Body of pancreas (tissue), 4 donors: ENCODE results near the gene KRTAP20-3. TPM values are rescaled to one million over a fixed set of nuclear protein-coding genes. Genes with fewer than 3 reads are reported as not detected.

Experiments
- ATAC-seq: fragments of 150-250 bp; one replicate; pipeline ENCODE4 v1.9.1; 2016
- DNase-seq, 4 donors: peaks; one replicate each; pipeline ENCODE4 v3.0.0-alpha.2; 2019
- H3K27ac ChIP-seq, 4 donors: fragments of 200-600 bp; sonication (generic); 1 replicate in 3 of 4; 2 replicates in 1 of 4; pipeline versions ENCODE4 v1.5.1 to v1.6.1; 2016 to 2019; ENCODE audit warnings: mild to moderate bottlenecking in 1 of 4, mixed read lengths in 1 of 4, moderate library complexity in 1 of 4
- H3K27me3 ChIP-seq, 2 donors: fragments of 200-600 bp; sonication (generic); one replicate each; pipeline ENCODE4 v1.6.0; 2016; ENCODE audit warnings: mild to moderate bottlenecking in 1 of 2
- H3K36me3 ChIP-seq, 2 donors: fragments of 200-600 bp; sonication (generic); replicated peaks in 1 of 2; 2 replicates each; pipeline ENCODE4 v1.5.1; 2016; ENCODE audit warnings: low read depth in 2 of 2; ENCODE audit not compliant: insufficient read depth in 1 of 2
- H3K4me1 ChIP-seq: fragments of 200-600 bp; sonication (generic); one replicate; pipeline ENCODE4 v1.6.0; 2016
- H3K4me3 ChIP-seq, 2 donors: fragments of 200-600 bp; sonication (generic); 1 replicate in 1 of 2; 2 replicates in 1 of 2; pipeline ENCODE4 v1.5.1; 2016 to 2019
- H3K9me3 ChIP-seq, 3 donors: fragments of 200-600 bp; sonication (generic); 1 replicate in 2 of 3; 2 replicates in 1 of 3; pipeline ENCODE4 v1.5.1; 2016
- POLR2A ChIP-seq, 3 donors: fragments of 450-650 bp; IDR thresholded peaks; one replicate each; pipeline ENCODE4 v1.6.1; 2016; ENCODE audit warnings: antibody characterized with exemption in 3 of 3, mild to moderate bottlenecking in 2 of 3
- WGBS, 2 donors: methylation state at CpG; one replicate each; pipeline ENCODE4 v1.1.5; 2017; 5-methylcytosine and 5-hydroxymethylcytosine counted together
- intact Hi-C: fragments of 100-400 bp; cut with DNase I; formaldehyde crosslinking; loops from one replicate; pipeline ENCODE4 v1.15.1; 2023
- total RNA-seq, 2 donors: library from RNA; depleted of rRNA; stranded (reverse); fragments of >200 nt; gene quantifications; one replicate each; pipeline ENCODE4 v1.1.0, GENCODE V29; 2016
- TF ChIP-seq, protein P1 (sequence below), 7 experiments: fragments of 450-650 bp in 4 of 7; fragments of 200-600 bp in 3 of 7; sonication (generic) in 3 of 7; IDR thresholded peaks; one replicate each; pipeline ENCODE4 v1.5.1; 2016 to 2019; ENCODE audit warnings: antibody characterized with exemption in 7 of 7

KRTAP20-3 gene
- total RNA-seq, 2 donors from 2014 or later = not detected

DNA sequence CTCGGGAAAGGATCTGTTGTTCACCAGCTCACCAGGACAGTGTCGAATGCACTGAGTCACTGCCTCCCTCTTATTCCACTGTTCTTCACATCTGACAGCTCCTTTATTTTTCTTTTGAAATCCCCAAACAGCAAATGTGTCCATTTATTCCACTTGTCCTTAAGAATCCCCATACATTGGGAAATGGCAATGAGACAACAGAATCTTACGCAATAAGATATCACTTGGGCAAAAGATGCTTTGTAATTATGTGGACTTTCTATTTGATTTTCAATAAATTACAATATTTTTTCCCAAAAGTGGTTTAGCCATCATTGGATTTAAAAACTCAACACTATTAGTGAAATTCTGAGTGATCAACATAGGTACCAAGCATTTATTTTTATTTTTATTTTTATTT, 4.0 kb upstream of the KRTAP20-3 start:
- Histone ChIP-seq H3K4me1 (no peaks in the 10 kb centered on the region), H3K4me3 (no peak overlapping the region), H3K9me3 (no peaks in the 10 kb centered on the region), H3K27ac (no peak overlapping the region), H3K36me3 (no peaks in the 10 kb centered on the region), H3K27me3 (no peaks in the 10 kb centered on the region)
- no peak for ATAC-seq
- TF ChIP-seq, protein P1, sequence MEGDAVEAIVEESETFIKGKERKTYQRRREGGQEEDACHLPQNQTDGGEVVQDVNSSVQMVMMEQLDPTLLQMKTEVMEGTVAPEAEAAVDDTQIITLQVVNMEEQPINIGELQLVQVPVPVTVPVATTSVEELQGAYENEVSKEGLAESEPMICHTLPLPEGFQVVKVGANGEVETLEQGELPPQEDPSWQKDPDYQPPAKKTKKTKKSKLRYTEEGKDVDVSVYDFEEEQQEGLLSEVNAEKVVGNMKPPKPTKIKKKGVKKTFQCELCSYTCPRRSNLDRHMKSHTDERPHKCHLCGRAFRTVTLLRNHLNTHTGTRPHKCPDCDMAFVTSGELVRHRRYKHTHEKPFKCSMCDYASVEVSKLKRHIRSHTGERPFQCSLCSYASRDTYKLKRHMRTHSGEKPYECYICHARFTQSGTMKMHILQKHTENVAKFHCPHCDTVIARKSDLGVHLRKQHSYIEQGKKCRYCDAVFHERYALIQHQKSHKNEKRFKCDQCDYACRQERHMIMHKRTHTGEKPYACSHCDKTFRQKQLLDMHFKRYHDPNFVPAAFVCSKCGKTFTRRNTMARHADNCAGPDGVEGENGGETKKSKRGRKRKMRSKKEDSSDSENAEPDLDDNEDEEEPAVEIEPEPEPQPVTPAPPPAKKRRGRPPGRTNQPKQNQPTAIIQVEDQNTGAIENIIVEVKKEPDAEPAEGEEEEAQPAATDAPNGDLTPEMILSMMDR (IDR thresholded peaks at IDR 0.05) = no peak
- no peak for TF ChIP-seq POLR2A (IDR thresholded peaks at IDR 0.05)
- intact Hi-C loops = no loop called here
- whole genome bisulfite sequencing, 2 donors = 78 to 82% methylated on average over 3 of the region's 3 CpGs
- no peak for DNase-seq

- ATAC-seq = no peak
- WGBS, 2 donors = 50 to 64% methylated on average over 1 of the region's 1 CpG
Observed at GRCh38 chr21:30646904-30647414, 4.3 kb downstream of the KRTAP20-3 start.

GRCh38 chr21:30652891-30653290, 10.2 kb downstream of the KRTAP20-3 start:
- Histone ChIP-seq H3K4me3 (no peak overlapping the region), H3K9me3 (no peaks in the 10 kb centered on the region), H3K4me1 (no peaks in the 10 kb centered on the region), H3K27me3 (no peaks in the 10 kb centered on the region), H3K36me3 (no peaks in the 10 kb centered on the region), H3K27ac (no peak overlapping the region)
- no peak for ATAC-seq
- DNase-seq = no peak
- TF ChIP-seq, protein P1 (IDR thresholded peaks at IDR 0.05) = no peak
- TF ChIP-seq POLR2A (IDR thresholded peaks at IDR 0.05) = no peak
- intact Hi-C loops = no loop called here

More at GRCh38 chr21:30646904-30647414, 4.3 kb downstream of the KRTAP20-3 start:
- Histone ChIP-seq H3K27ac (no peak overlapping the region), H3K27me3 (no peaks in the 10 kb centered on the region), H3K9me3 (no peaks in the 10 kb centered on the region), H3K36me3 (no peaks in the 10 kb centered on the region), H3K4me1 (no peaks in the 10 kb centered on the region), H3K4me3 (no peak overlapping the region)
- intact Hi-C loops = no loop called here
- TF ChIP-seq, protein P1 (IDR thresholded peaks at IDR 0.05) = no peak
- no peak for TF ChIP-seq POLR2A (IDR thresholded peaks at IDR 0.05)
- no peak for DNase-seq

GRCh38 chr21:30668776-30669175, 26.1 kb downstream of the KRTAP20-3 start:
- TF ChIP-seq POLR2A (IDR thresholded peaks at IDR 0.05) = no peak
- TF ChIP-seq, protein P1 (IDR thresholded peaks at IDR 0.05) = no peak
- Histone ChIP-seq H3K4me3 (no peak overlapping the region), H3K36me3 (no peaks in the 10 kb centered on the region), H3K4me1 (no peaks in the 10 kb centered on the region), H3K27ac (no peak overlapping the region), H3K27me3 (no peaks in the 10 kb centered on the region), H3K9me3 (no peaks in the 10 kb centered on the region)
- ATAC-seq (no peak), DNase-seq (no peak)
- WGBS, 2 donors = 75 to 83% methylated on average over 1 of the region's 1 CpG
- intact Hi-C loops = no loop called here

DNA sequence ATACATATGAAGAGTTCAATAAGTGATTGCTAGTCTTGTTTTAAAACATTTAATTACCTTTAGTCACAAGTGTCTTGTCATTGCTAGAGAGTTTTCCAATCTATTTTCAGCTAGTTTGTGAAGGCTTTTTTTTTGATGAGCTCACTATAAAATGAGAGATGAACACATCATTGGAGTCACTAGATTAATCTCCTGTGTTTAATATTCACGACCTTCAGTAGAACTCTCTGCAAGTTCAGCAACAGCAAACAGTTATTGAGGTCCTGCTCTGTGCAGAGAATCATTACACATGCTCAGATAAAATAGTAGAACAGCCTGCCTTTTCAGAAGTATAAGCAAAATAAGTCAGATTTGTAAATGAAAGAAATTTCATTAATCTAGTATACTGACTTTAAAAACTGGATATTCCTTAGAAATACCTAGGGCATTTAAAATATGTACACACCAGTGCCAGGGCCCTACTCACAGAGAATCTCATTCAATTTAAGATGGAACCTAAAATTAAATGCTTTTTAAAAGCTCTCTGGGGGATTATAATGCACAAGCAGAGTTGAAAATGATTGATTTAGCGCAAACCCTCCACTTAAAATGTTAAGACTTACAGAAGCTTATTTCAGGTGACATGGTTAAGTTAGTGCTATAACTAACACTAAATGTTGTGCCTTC, 30.5 kb downstream of the KRTAP20-3 start:
- Histone ChIP-seq H3K4me1 (no peaks in the 10 kb centered on the region), H3K4me3 (no peak overlapping the region), H3K27ac (no peak overlapping the region), H3K9me3 (no peaks in the 10 kb centered on the region), H3K36me3 (no peaks in the 10 kb centered on the region), H3K27me3 (no peaks in the 10 kb centered on the region)
- 65 to 68% methylated on average over 2 of the region's 2 CpGs for WGBS, 2 donors
- TF ChIP-seq POLR2A (IDR thresholded peaks at IDR 0.05) = no peak
- TF ChIP-seq, protein P1 (IDR thresholded peaks at IDR 0.05) = no peak
- DNase-seq (no peak), ATAC-seq (no peak)
- intact Hi-C loops = no loop called here
